HG03064 (cell line): ENCODE data around the gene CAPN10.
"Not testable (repeated sequence)": the region's sequence is repeated elsewhere in the genome, so short reads cannot be mapped to it uniquely, and the experiment has no call there.

Experiments
- ATAC-seq: cut with Tn5 transposase; IDR thresholded peaks from one replicate; pipeline ENCODE4 v1.9.1; 2021; ENCODE audit warnings: low read depth; ENCODE audit not compliant: unreplicated experiment

CAPN10 gene

GRCh38 chr2:240586198-240586918 lies at the start of gene CAPN10:
CAPN10 (plus strand) TSS chr2:240586734; CDS start chr2:240586912, 178 bp downstream.
- peak; percentile 48 for ATAC-seq

- ATAC-seq: no peak
Observed at GRCh38 chr2:240538031-240538780, 48.3 kb upstream of the CAPN10 start.

- not testable (repeated sequence) for ATAC-seq
Observed at GRCh38 chr2:240539101-240539500, 47.4 kb upstream of the CAPN10 start.

GRCh38 chr2:240539906-240540305 lies 46.6 kb upstream of the CAPN10 start:
- no peak for ATAC-seq

- ATAC-seq: no peak
Observed at GRCh38 chr2:240551288-240551687, 35.2 kb upstream of the CAPN10 start.

GRCh38 chr2:240551811-240552210 lies 34.7 kb upstream of the CAPN10 start:
- no peak for ATAC-seq

- ATAC-seq: no peak
Observed at GRCh38 chr2:240553956-240554480, 32.5 kb upstream of the CAPN10 start.

- ATAC-seq: no peak
Observed at GRCh38 chr2:240554767-240555493, 31.6 kb upstream of the CAPN10 start.

GRCh38 chr2:240555541-240556250 lies 30.8 kb upstream of the CAPN10 start:
- no peak for ATAC-seq

GRCh38 chr2:240556553-240557100 lies 29.9 kb upstream of the CAPN10 start:
- no peak for ATAC-seq

- ATAC-seq: no peak
Observed at GRCh38 chr2:240557101-240557751, 29.3 kb upstream of the CAPN10 start.

- no peak for ATAC-seq
Observed at GRCh38 chr2:240557808-240558207, 28.7 kb upstream of the CAPN10 start, which contains the start of gene ANKMY1. ANKMY1 (minus strand) TSS chr2:240557988; CDS start chr2:240557335, 653 bp downstream.

GRCh38 chr2:240558236-240558761 lies 28.2 kb upstream of the CAPN10 start:
- ATAC-seq: no peak

GRCh38 chr2:240559286-240559685 lies 27.2 kb upstream of the CAPN10 start:
- no peak for ATAC-seq

- ATAC-seq: peak; percentile 54
Observed at GRCh38 chr2:240560084-240560479, 26.5 kb upstream of the CAPN10 start, which contains the start of gene DUSP28. DUSP28 (plus strand) TSS chr2:240560357; CDS start chr2:240560685, 328 bp downstream.

- ATAC-seq: peak; percentile 48
Observed at GRCh38 chr2:240560480-240561324, 25.8 kb upstream of the CAPN10 start.

- no peak for ATAC-seq
Observed at GRCh38 chr2:240561325-240561971, 25.1 kb upstream of the CAPN10 start.

- ATAC-seq: not testable (repeated sequence)
Observed at GRCh38 chr2:240563231-240563630, 23.3 kb upstream of the CAPN10 start.
